H9 (cell line): ENCODE measurements around the gene SCFD2. TPM values are rescaled to one million over a fixed set of nuclear protein-coding genes. Genes with fewer than 3 reads are reported as not detected.

ENCODE experiments used
- DNase-seq: peaks from one replicate; pipeline ENCODE4 v3.0.0-alpha.2; 2017
- H2AFZ ChIP-seq: one replicate; pipeline ENCODE4 v1.6.1; 2013; ENCODE audit warnings: mild to moderate bottlenecking, low read length, control low read depth, moderate library complexity
- H2AK5ac ChIP-seq: 2 replicates; pipeline ENCODE4 v1.6.1; 2013; ENCODE audit warnings: low read length, control low read depth, mixed read lengths; ENCODE audit not compliant: insufficient read length
- H2BK120ac ChIP-seq: one replicate; pipeline ENCODE4 v1.6.1; 2013; ENCODE audit warnings: low read depth, mild to moderate bottlenecking, low read length, control low read depth, inconsistent platforms; ENCODE audit not compliant: poor library complexity, severe bottlenecking
- H2BK12ac ChIP-seq: 2 replicates; pipeline ENCODE4 v1.6.1; 2013; ENCODE audit warnings: low read length, control low read depth, mixed read lengths, low read depth; ENCODE audit not compliant: insufficient read length
- H2BK15ac ChIP-seq: 2 replicates; pipeline ENCODE4 v1.6.1; 2013; ENCODE audit warnings: low read depth, low read length, control low read depth
- H2BK20ac ChIP-seq: one replicate; pipeline ENCODE4 v1.6.1; 2013; ENCODE audit warnings: low read depth, mild to moderate bottlenecking, low read length, control low read depth, inconsistent platforms; ENCODE audit not compliant: poor library complexity, severe bottlenecking
- H2BK5ac ChIP-seq: 2 replicates; pipeline ENCODE4 v1.6.1; 2013; ENCODE audit warnings: low read length, control low read depth, mixed read lengths; ENCODE audit not compliant: insufficient read length
- H3K14ac ChIP-seq: 2 replicates; pipeline ENCODE4 v1.6.1; 2013; ENCODE audit warnings: low read length, control low read depth; ENCODE audit not compliant: insufficient read depth
- H3K18ac ChIP-seq: 2 replicates; pipeline ENCODE4 v1.6.1; 2013; ENCODE audit warnings: low read depth, mild to moderate bottlenecking, mixed read lengths, low read length, control low read depth; ENCODE audit not compliant: insufficient read length
- H3K23ac ChIP-seq: 2 replicates; pipeline ENCODE4 v1.6.1; 2013; ENCODE audit warnings: low read length, control low read depth, mixed read lengths, low read depth; ENCODE audit not compliant: insufficient read length
- H3K23me2 ChIP-seq: 2 replicates; pipeline ENCODE4 v1.6.1; 2013; ENCODE audit warnings: low read depth, mild to moderate bottlenecking, mixed read lengths, low read length, control low read depth; ENCODE audit not compliant: insufficient read length, poor library complexity, severe bottlenecking
- H3K27ac ChIP-seq: 2 replicates; pipeline ENCODE4 v1.5.1; 2013; ENCODE audit warnings: low read length, control low read depth, mixed read lengths, low read depth; ENCODE audit not compliant: insufficient read length
- H3K27me3 ChIP-seq: 2 replicates; pipeline ENCODE4 v1.6.1; 2013; ENCODE audit warnings: low read length, control low read depth, inconsistent platforms; ENCODE audit not compliant: insufficient read depth
- H3K4ac ChIP-seq: 2 replicates; pipeline ENCODE4 v1.6.1; 2013; ENCODE audit warnings: low read depth, mild to moderate bottlenecking, control low read depth, inconsistent platforms, low read length, moderate library complexity
- H3K4me1 ChIP-seq: 2 replicates; pipeline ENCODE4 v1.6.1; 2013; ENCODE audit warnings: low read length, control low read depth, inconsistent platforms; ENCODE audit not compliant: insufficient read depth
- H3K4me2 ChIP-seq: 2 replicates; pipeline ENCODE4 v1.6.1; 2013; ENCODE audit warnings: low read length, control low read depth, mixed read lengths; ENCODE audit not compliant: insufficient read length, insufficient read depth
- H3K56ac ChIP-seq: 2 replicates; pipeline ENCODE4 v1.6.1; 2013; ENCODE audit warnings: low read depth, mild to moderate bottlenecking, mixed read lengths, low read length, control low read depth; ENCODE audit not compliant: insufficient read length
- H3K79me1 ChIP-seq: 2 replicates; pipeline ENCODE4 v1.6.1; 2013; ENCODE audit warnings: low read depth, mild to moderate bottlenecking, moderate library complexity, low read length, control low read depth, inconsistent platforms; ENCODE audit not compliant: insufficient read depth, poor library complexity, severe bottlenecking
- H3K79me2 ChIP-seq: 2 replicates; pipeline ENCODE4 v1.6.1; 2013; ENCODE audit warnings: low read length, control low read depth, inconsistent platforms; ENCODE audit not compliant: insufficient read depth
- H3K9ac ChIP-seq: 2 replicates; pipeline ENCODE4 v1.6.1; 2013; ENCODE audit warnings: low read length, control low read depth, mixed read lengths; ENCODE audit not compliant: insufficient read length; ENCODE audit errors: extremely low read depth
- H3K9me3 ChIP-seq: one replicate; pipeline ENCODE4 v1.6.1; 2013; ENCODE audit warnings: low read depth, low read length, inconsistent platforms; ENCODE audit not compliant: control insufficient read depth
- H3T11ph ChIP-seq: one replicate; pipeline ENCODE4 v1.6.1; 2013; ENCODE audit warnings: mild to moderate bottlenecking, low read length, control low read depth, inconsistent platforms
- H4K20me1 ChIP-seq: one replicate; pipeline ENCODE4 v1.6.1; 2013; ENCODE audit not compliant: control insufficient read depth, insufficient read length, insufficient read depth
- H4K5ac ChIP-seq: 2 replicates; pipeline ENCODE4 v1.6.1; 2013; ENCODE audit warnings: low read depth, mild to moderate bottlenecking, mixed read lengths, low read length, control low read depth; ENCODE audit not compliant: insufficient read length
- H4K8ac ChIP-seq: replicated peaks from 2 replicates; pipeline ENCODE4 v1.6.1; 2013; ENCODE audit warnings: low read length, control low read depth, mixed read lengths, low read depth; ENCODE audit not compliant: insufficient read length
- H4K91ac ChIP-seq: 2 replicates; pipeline ENCODE4 v1.6.1; 2013; ENCODE audit warnings: low read depth, mild to moderate bottlenecking, moderate library complexity, mixed read lengths, low read length, control low read depth; ENCODE audit not compliant: insufficient read length
- H3K27ac Mint-ChIP-seq, 3 experiments: 2 replicates in 2 of 3; 3 replicates in 1 of 3; pipeline ENCODE4 v1.8.0; 2020 to 2021; ENCODE audit warnings: mixed read lengths in 3 of 3, mild to moderate bottlenecking in 1 of 3, moderate library complexity in 1 of 3
- H3K27me3 Mint-ChIP-seq: 2 replicates; pipeline ENCODE4 v1.8.0; 2021; ENCODE audit warnings: low read depth, mild to moderate bottlenecking, moderate library complexity, mixed read lengths
- H3K36me3 Mint-ChIP-seq, 3 experiments: 2 replicates in 2 of 3; 3 replicates in 1 of 3; pipeline ENCODE4 v1.8.0; 2020 to 2021; ENCODE audit warnings: low read depth in 3 of 3, mixed read lengths in 3 of 3; ENCODE audit not compliant: insufficient read depth in 1 of 3
- H3K4me1 Mint-ChIP-seq, 2 experiments: 2 replicates each; pipeline ENCODE4 v1.8.0; 2020; ENCODE audit warnings: mixed read lengths in 2 of 2
- H3K4me3 Mint-ChIP-seq, 2 experiments: 2 replicates in 1 of 2; 3 replicates in 1 of 2; pipeline ENCODE4 v1.8.0; 2020 to 2021; ENCODE audit warnings: mild to moderate bottlenecking in 2 of 2, mixed read lengths in 2 of 2, moderate library complexity in 1 of 2
- H3K9me3 Mint-ChIP-seq, 2 experiments: 2 replicates in 1 of 2; 3 replicates in 1 of 2; pipeline ENCODE4 v1.8.0; 2020; ENCODE audit warnings: mild to moderate bottlenecking in 2 of 2, mixed read lengths in 2 of 2, moderate library complexity in 1 of 2
- WGBS: extraction: QIAGEN DNeasy Blood & Tissue Kit; methylation state at CpG from one replicate; pipeline ENCODE4 v1.1.7; 2013; ENCODE audit warnings: missing lambda C conversion rate, low lambda C conversion rate, mixed read lengths; ENCODE audit not compliant: insufficient read length; ENCODE audit errors: extremely low coverage; 5-methylcytosine and 5-hydroxymethylcytosine counted together
- total RNA-seq: library from RNA; stranded (reverse); gene quantifications from 2 replicates; pipeline ENCODE4 v1.2.1, GENCODE V29; 2021
- TF ChIP-seq, protein P1 (sequence below): fragments of 200-600 bp; sonication (generic); conservative IDR thresholded peaks from 3 replicates; pipeline ENCODE4 v1.8.0; 2021; ENCODE audit warnings: antibody characterized with exemption, mild to moderate bottlenecking

Gene SCFD2
- total RNA-seq, 1 experiment from 2014 or later = 10.1 TPM

DNA sequence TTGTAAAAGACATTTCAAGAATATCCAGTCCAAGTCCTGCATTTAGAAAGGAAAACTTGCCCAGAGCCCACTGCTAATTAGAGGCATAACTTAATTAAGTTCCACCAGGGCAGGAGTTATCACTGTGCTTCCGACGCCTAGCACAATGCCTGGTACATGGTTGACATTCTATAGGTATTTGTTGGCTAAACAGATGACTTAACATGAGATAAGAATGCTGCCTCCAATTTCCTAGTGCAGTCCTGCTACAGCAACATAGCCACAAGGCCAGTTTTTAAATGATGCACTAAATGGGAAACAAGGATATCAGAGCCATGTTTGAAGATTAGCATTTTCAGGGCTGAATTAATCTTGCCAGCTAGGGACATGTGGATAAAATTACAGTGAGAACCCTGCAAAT is 339.6 kb downstream of the SCFD2 start:
- Histone ChIP-seq H3K79me2 (no peaks in the 10 kb centered on the region), H3K18ac (no peak overlapping the region), H3K23ac (no peak overlapping the region), H3K4ac (no peak overlapping the region), H3K14ac (no peak overlapping the region), H3K79me1 (no peaks in the 10 kb centered on the region), H3T11ph (no peak overlapping the region), H2AFZ (no peak overlapping the region), H2BK5ac (no peak overlapping the region), H4K20me1 (no peaks in the 10 kb centered on the region), H2AK5ac (no peak overlapping the region), H4K5ac (no peak overlapping the region), H3K9ac (no peak overlapping the region), H3K27me3 (no peaks in the 10 kb centered on the region), H3K9me3 (no peaks in the 10 kb centered on the region), H4K8ac (no peak overlapping the region), H3K4me1 (no peaks in the 10 kb centered on the region), H2BK20ac (no peak overlapping the region), H4K91ac (no peak overlapping the region), H3K56ac (no peak overlapping the region), H3K4me2 (no peak overlapping the region), H3K27ac (no peak overlapping the region), H2BK12ac (no peak overlapping the region), H2BK120ac (no peak overlapping the region), H3K23me2 (no peaks in the 10 kb centered on the region), H2BK15ac (no peak overlapping the region)
- TF ChIP-seq, protein P1, sequence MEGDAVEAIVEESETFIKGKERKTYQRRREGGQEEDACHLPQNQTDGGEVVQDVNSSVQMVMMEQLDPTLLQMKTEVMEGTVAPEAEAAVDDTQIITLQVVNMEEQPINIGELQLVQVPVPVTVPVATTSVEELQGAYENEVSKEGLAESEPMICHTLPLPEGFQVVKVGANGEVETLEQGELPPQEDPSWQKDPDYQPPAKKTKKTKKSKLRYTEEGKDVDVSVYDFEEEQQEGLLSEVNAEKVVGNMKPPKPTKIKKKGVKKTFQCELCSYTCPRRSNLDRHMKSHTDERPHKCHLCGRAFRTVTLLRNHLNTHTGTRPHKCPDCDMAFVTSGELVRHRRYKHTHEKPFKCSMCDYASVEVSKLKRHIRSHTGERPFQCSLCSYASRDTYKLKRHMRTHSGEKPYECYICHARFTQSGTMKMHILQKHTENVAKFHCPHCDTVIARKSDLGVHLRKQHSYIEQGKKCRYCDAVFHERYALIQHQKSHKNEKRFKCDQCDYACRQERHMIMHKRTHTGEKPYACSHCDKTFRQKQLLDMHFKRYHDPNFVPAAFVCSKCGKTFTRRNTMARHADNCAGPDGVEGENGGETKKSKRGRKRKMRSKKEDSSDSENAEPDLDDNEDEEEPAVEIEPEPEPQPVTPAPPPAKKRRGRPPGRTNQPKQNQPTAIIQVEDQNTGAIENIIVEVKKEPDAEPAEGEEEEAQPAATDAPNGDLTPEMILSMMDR = no peak
- DNase-seq = no peak
- Mint-ChIP-seq H3K27me3 (no peaks in the 10 kb centered on the region), H3K27ac (no peak overlapping the region; a peak in 1 of 7 replicates), H3K4me3 (no peak overlapping the region), H3K4me1 (peaks cover 10 to 11% of the 10 kb centered on the region in 2 experiments), H3K36me3 (no peaks in the 10 kb centered on the region; a peak in 1 of 7 replicates), H3K9me3 (no peaks in the 10 kb centered on the region)
- no CpG with 5 or more reads among the region's 2 CpGs for WGBS
